HepG2 (cell line): ENCODE data around the gene ZBTB7B. TPM values are rescaled to one million over a fixed set of nuclear protein-coding genes. Genes with fewer than 3 reads are reported as not detected.

Experiments used
- ARNT ChIP-seq: fragments of 450-650 bp; IDR thresholded peaks from 2 replicates; pipeline ENCODE4 v1.6.1; 2017
- EZH2 ChIP-seq: conservative IDR thresholded peaks from 2 replicates; pipeline ENCODE4 v1.6.1; 2012; ENCODE audit warnings: mild to moderate bottlenecking, low read depth, low read length, moderate library complexity
- FOXC1 ChIP-seq: sonication (generic); formaldehyde crosslinking; IDR thresholded peaks from 2 replicates; pipeline ENCODE4 v1.8.0; 2022; ENCODE audit warnings: mild to moderate bottlenecking, missing genetic modification reagents, borderline replicate concordance
- HHEX ChIP-seq: IDR thresholded peaks from 2 replicates; pipeline ENCODE4 v1.6.1; 2016; ENCODE audit warnings: control low read depth
- HIVEP1 ChIP-seq: sonication (generic); formaldehyde crosslinking; IDR thresholded peaks from 2 replicates; pipeline ENCODE4 v1.4.0; 2020; ENCODE audit warnings: mild to moderate bottlenecking, missing genetic modification reagents
- IRF2 ChIP-seq: IDR thresholded peaks from 2 replicates; pipeline ENCODE4 v1.6.1; 2018; ENCODE audit warnings: missing genetic modification reagents, missing compliant biosample characterization
- NFIC ChIP-seq: IDR thresholded peaks from 2 replicates; pipeline ENCODE4 v1.6.1; 2012; ENCODE audit warnings: mild to moderate bottlenecking, low read length, inconsistent platforms
- PAF1 ChIP-seq: IDR thresholded peaks from 2 replicates; pipeline ENCODE4 v1.6.1; 2016; ENCODE audit warnings: missing genetic modification reagents, missing compliant biosample characterization
- SUZ12 ChIP-seq: fragments of 150-350 bp; IDR thresholded peaks from 2 replicates; pipeline ENCODE4 v1.6.1; 2014; ENCODE audit warnings: low read depth, low read length
- ZFP41 ChIP-seq: sonication (generic); formaldehyde crosslinking; IDR thresholded peaks from 2 replicates; pipeline ENCODE4 v1.4.0; 2020; ENCODE audit warnings: mild to moderate bottlenecking, missing genetic modification reagents, borderline replicate concordance
- ZNF501 ChIP-seq: sonication (generic); formaldehyde crosslinking; IDR thresholded peaks from 2 replicates; pipeline ENCODE4 v1.5.1; 2020; ENCODE audit warnings: mild to moderate bottlenecking, moderate library complexity, missing genetic modification reagents
- ZNF788 ChIP-seq: sonication (generic); formaldehyde crosslinking; IDR thresholded peaks from 2 replicates; pipeline ENCODE4 v1.5.0; 2020; ENCODE audit warnings: mild to moderate bottlenecking, missing genetic modification reagents, borderline replicate concordance
- ZNF891 ChIP-seq: sonication (generic); formaldehyde crosslinking; IDR thresholded peaks from 2 replicates; pipeline ENCODE4 v1.5.0; 2020; ENCODE audit warnings: mild to moderate bottlenecking, missing genetic modification reagents
- polyA plus RNA-seq, 8 experiments: library from polyadenylated mRNA; depleted of rRNA in 3 of 8; stranded (reverse) in 7 of 8; unstranded in 1 of 8; fragments of >200 nt; fragmentation: Illumina TruSeq in 4 of 8; extraction: Trizol in 4 of 8; gene quantifications; 2 replicates each; pipeline versions ENCODE4 v1.2.1 to v1.2.3, GENCODE V29; 2011 to 2016; ENCODE audit warnings: low read depth in 4 of 8, missing spikeins in 1 of 8, mixed read lengths in 1 of 8; ENCODE audit not compliant: insufficient read depth in 1 of 8
- total RNA-seq, 5 experiments: library from RNA; depleted of rRNA; stranded (reverse); fragments of >200 nt; fragmentation: Illumina TruSeq; extraction: Trizol; gene quantifications; 2 replicates each; pipeline ENCODE4 v1.2.3, GENCODE V29; 2016; ENCODE audit warnings: low read depth in 1 of 5
- TF ChIP-seq, protein P1 (sequence below): IDR thresholded peaks from 2 replicates; pipeline ENCODE4 v1.6.1; 2016; ENCODE audit warnings: low read depth, missing genetic modification reagents, missing compliant biosample characterization
- TF ChIP-seq, protein P2 (sequence below): sonication (generic); formaldehyde crosslinking; IDR thresholded peaks from 2 replicates; pipeline ENCODE4 v1.4.0; 2020; ENCODE audit warnings: missing genetic modification reagents
- TF ChIP-seq, protein P3 (sequence below), 2 experiments: sonication (generic) in 1 of 2; formaldehyde crosslinking in 1 of 2; IDR thresholded peaks; 2 replicates each; pipeline versions ENCODE4 v1.4.0 to v1.6.1; 2016 to 2020; ENCODE audit warnings: borderline replicate concordance in 1 of 2, low read depth in 1 of 2, mild to moderate bottlenecking in 1 of 2, missing genetic modification reagents in 1 of 2
- TF ChIP-seq, protein P4 (sequence below): sonication (generic); formaldehyde crosslinking; IDR thresholded peaks from 2 replicates; pipeline ENCODE4 v1.5.0; 2020; ENCODE audit warnings: mild to moderate bottlenecking, low read depth, missing genetic modification reagents, borderline replicate concordance

ZBTB7B gene
- total and polyA plus RNA-seq, 2 of the 13 experiments (the other 11 are each of a cell fraction or from before 2014, with no cell fraction given), result 15.5 to 17.5 TPM

DNA sequence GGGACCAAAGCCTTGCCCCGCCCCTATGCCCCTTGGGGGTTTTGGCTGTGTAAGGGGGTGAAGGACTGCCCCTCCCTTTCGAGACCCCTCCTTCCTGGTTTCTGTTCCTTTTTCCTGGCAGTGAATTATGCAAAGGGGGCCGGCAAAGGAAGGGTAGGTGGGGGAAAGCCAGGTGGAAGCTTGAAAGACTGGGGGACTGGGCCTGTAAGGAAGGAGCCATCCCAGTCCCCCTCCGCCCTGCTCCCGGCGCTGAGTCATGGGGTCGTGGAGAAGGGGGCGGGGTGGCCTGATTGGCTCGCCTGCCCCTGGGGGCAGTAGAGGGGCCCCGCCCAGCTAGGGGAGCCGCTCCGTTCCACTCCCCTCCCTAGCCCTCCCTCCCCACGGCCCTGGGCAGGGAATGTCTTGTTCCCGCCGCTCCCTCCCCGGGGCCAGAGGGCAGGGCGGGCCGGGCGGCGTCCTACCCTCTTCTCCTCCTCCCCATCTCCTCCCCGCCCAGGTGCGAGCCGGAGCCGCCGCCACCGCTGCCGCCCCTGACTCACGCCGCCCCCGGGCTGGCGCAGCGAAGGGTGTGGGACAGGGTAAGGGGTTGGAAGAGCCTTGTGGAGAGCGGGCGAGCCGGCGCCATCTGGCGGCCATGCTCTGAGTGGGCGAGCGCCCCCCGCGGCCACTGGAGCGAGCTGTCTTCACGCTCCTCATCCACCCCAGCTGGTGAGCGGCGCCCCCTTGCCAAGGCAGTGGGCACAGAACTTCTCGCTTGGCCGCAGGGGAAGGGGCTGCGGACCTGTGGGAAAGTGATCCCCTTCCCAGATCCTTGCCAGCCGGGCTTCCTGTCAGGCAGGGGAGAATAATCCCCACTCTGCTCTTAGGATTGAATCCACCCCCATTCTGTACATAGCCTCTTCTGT lies 14.7 kb downstream of the ZBTB7B start (continued):
- peak; percentile 85 for TF ChIP-seq HIVEP1 (CRISPR knock-in tag)
- peak; percentile 88 for TF ChIP-seq FOXC1
- TF ChIP-seq, protein P1, sequence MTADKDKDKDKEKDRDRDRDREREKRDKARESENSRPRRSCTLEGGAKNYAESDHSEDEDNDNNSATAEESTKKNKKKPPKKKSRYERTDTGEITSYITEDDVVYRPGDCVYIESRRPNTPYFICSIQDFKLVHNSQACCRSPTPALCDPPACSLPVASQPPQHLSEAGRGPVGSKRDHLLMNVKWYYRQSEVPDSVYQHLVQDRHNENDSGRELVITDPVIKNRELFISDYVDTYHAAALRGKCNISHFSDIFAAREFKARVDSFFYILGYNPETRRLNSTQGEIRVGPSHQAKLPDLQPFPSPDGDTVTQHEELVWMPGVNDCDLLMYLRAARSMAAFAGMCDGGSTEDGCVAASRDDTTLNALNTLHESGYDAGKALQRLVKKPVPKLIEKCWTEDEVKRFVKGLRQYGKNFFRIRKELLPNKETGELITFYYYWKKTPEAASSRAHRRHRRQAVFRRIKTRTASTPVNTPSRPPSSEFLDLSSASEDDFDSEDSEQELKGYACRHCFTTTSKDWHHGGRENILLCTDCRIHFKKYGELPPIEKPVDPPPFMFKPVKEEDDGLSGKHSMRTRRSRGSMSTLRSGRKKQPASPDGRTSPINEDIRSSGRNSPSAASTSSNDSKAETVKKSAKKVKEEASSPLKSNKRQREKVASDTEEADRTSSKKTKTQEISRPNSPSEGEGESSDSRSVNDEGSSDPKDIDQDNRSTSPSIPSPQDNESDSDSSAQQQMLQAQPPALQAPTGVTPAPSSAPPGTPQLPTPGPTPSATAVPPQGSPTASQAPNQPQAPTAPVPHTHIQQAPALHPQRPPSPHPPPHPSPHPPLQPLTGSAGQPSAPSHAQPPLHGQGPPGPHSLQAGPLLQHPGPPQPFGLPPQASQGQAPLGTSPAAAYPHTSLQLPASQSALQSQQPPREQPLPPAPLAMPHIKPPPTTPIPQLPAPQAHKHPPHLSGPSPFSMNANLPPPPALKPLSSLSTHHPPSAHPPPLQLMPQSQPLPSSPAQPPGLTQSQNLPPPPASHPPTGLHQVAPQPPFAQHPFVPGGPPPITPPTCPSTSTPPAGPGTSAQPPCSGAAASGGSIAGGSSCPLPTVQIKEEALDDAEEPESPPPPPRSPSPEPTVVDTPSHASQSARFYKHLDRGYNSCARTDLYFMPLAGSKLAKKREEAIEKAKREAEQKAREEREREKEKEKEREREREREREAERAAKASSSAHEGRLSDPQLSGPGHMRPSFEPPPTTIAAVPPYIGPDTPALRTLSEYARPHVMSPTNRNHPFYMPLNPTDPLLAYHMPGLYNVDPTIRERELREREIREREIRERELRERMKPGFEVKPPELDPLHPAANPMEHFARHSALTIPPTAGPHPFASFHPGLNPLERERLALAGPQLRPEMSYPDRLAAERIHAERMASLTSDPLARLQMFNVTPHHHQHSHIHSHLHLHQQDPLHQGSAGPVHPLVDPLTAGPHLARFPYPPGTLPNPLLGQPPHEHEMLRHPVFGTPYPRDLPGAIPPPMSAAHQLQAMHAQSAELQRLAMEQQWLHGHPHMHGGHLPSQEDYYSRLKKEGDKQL (CRISPR knock-in tag), result peak; percentile 53; the same call in 1 of the 2 replicates
- no peak for TF ChIP-seq EZH2
- TF ChIP-seq, protein P2, sequence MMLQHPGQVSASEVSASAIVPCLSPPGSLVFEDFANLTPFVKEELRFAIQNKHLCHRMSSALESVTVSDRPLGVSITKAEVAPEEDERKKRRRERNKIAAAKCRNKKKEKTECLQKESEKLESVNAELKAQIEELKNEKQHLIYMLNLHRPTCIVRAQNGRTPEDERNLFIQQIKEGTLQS, result peak; percentile 42; the same call in 1 of the 2 replicates
- TF ChIP-seq ZFP41, result no peak
- TF ChIP-seq ZNF788, result peak; percentile 90; the same call in 1 of the 2 replicates
- no peak for TF ChIP-seq HHEX (CRISPR knock-in tag)
- TF ChIP-seq IRF2 (CRISPR knock-in tag), result peak; percentile 94
- no peak for TF ChIP-seq NFIC
- no peak for TF ChIP-seq SUZ12
- TF ChIP-seq, protein P3, sequence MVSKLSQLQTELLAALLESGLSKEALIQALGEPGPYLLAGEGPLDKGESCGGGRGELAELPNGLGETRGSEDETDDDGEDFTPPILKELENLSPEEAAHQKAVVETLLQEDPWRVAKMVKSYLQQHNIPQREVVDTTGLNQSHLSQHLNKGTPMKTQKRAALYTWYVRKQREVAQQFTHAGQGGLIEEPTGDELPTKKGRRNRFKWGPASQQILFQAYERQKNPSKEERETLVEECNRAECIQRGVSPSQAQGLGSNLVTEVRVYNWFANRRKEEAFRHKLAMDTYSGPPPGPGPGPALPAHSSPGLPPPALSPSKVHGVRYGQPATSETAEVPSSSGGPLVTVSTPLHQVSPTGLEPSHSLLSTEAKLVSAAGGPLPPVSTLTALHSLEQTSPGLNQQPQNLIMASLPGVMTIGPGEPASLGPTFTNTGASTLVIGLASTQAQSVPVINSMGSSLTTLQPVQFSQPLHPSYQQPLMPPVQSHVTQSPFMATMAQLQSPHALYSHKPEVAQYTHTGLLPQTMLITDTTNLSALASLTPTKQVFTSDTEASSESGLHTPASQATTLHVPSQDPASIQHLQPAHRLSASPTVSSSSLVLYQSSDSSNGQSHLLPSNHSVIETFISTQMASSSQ (IDR thresholded peaks at IDR 0.05; ENCODE audit: low read depth), result no peak
- TF ChIP-seq, protein P3 (CRISPR knock-in tag; IDR thresholded peaks at IDR 0.05; ENCODE audit: borderline replicate concordance), result peak; percentile 79
- TF ChIP-seq PAF1 (CRISPR knock-in tag), result peak; percentile 98
- peak; percentile 15; the same call in 1 of the 2 replicates for TF ChIP-seq ZNF891 (CRISPR knock-in tag)
- TF ChIP-seq, protein P4, sequence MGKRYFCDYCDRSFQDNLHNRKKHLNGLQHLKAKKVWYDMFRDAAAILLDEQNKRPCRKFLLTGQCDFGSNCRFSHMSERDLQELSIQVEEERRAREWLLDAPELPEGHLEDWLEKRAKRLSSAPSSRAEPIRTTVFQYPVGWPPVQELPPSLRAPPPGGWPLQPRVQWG, result no peak
- no peak for TF ChIP-seq ARNT
- peak; percentile 80 for TF ChIP-seq ZNF501 (CRISPR knock-in tag)
